Stimulated activated CD4-positive, alpha-beta T cell treated with anti-CD3 and anti-CD28 coated beads, Interleukin-15, amount 100 ng/mL, for 48 hours (primary cell): ENCODE data around the gene CACNA1H.
"Not testable (repeated sequence)": the region's sequence is repeated elsewhere in the genome, so short reads cannot be mapped to it uniquely, and the experiment has no call there.

Experiments used
- DNase-seq, 2 donors: peaks; one replicate each; pipeline ENCODE4 v3.0.0-alpha.2; 2020; ENCODE audit warnings: low read depth in 2 of 2

The CACNA1H gene

GRCh38 chr16:1228227-1228626 lies 75.3 kb downstream of the CACNA1H start:
- DNase-seq, result not testable (repeated sequence)

GRCh38 chr16:1229476-1229875 lies 76.6 kb downstream of the CACNA1H start:
- not testable (repeated sequence) for DNase-seq

GRCh38 chr16:1230084-1230470 lies 77.2 kb downstream of the CACNA1H start, which contains the start of gene TPSB2:
TSS of gene TPSB2 (minus strand) at chr16:1230184. CDS start at chr16:1229951, 233 bp downstream.
- DNase-seq, result not testable (repeated sequence)

- DNase-seq, result not testable (repeated sequence)
Observed at GRCh38 chr16:1230471-1231212, 77.7 kb downstream of the CACNA1H start.

GRCh38 chr16:1231301-1231700 lies 78.4 kb downstream of the CACNA1H start:
- DNase-seq, result not testable (repeated sequence)

- DNase-seq, result not testable (repeated sequence)
Observed at GRCh38 chr16:1232049-1232748, 79.3 kb downstream of the CACNA1H start.

- DNase-seq, result not testable (repeated sequence)
Observed at GRCh38 chr16:1236659-1237058, 83.8 kb downstream of the CACNA1H start.

GRCh38 chr16:1237990-1238389 lies 85.1 kb downstream of the CACNA1H start:
- no peak for DNase-seq

GRCh38 chr16:1238909-1239308 lies 86.0 kb downstream of the CACNA1H start:
- not testable (repeated sequence) for DNase-seq

GRCh38 chr16:1239575-1239974 lies 86.7 kb downstream of the CACNA1H start:
- not testable (repeated sequence) for DNase-seq

- DNase-seq, result not testable (repeated sequence)
Observed at GRCh38 chr16:1240436-1240835, 87.5 kb downstream of the CACNA1H start, which contains the start of gene TPSAB1. TSS of gene TPSAB1 (plus strand) at chr16:1240705. CDS start at chr16:1240939, 234 bp downstream.

GRCh38 chr16:1241081-1241480 lies 88.2 kb downstream of the CACNA1H start:
- DNase-seq, result not testable (repeated sequence)

- DNase-seq, result not testable (repeated sequence)
Observed at GRCh38 chr16:1243363-1243762, 90.5 kb downstream of the CACNA1H start.

- not testable (repeated sequence) for DNase-seq
Observed at GRCh38 chr16:1243907-1244850, 91.3 kb downstream of the CACNA1H start.

- no peak for DNase-seq
Observed at GRCh38 chr16:1244881-1245280, 92.0 kb downstream of the CACNA1H start.

GRCh38 chr16:1245452-1246020 lies 92.6 kb downstream of the CACNA1H start:
- no peak for DNase-seq

GRCh38 chr16:1247903-1248537 lies 95.1 kb downstream of the CACNA1H start:
- not testable (repeated sequence) for DNase-seq

- not testable (repeated sequence) for DNase-seq
Observed at GRCh38 chr16:1249031-1249755, 96.3 kb downstream of the CACNA1H start.

- not testable (repeated sequence) for DNase-seq
Observed at GRCh38 chr16:1253701-1254364, 100.9 kb downstream of the CACNA1H start.
